A172 (cell line): Measurements from ENCODE around the gene BDH1. TPM values are rescaled to one million over a fixed set of nuclear protein-coding genes. Genes with fewer than 3 reads are reported as not detected.
A peak's percentile ranks its signal among the peaks of the same experiment; 100 is the strongest.
"Not testable (repeated sequence)": the region's sequence is repeated elsewhere in the genome, so short reads cannot be mapped to it uniquely, and the experiment has no call there.

ENCODE experiments used
- DNase-seq: peaks from one replicate; pipeline ENCODE4 v3.0.0-alpha.2; 2015; ENCODE audit warnings: low spot score
- total RNA-seq: library from RNA; depleted of rRNA; stranded (reverse); fragments of >200 nt; shearing (Covaris generic); gene quantifications from 2 replicates; pipeline ENCODE4 v1.2.3, GENCODE V29; 2014

The BDH1 gene
- total RNA-seq, 1 experiment from 2014 or later, result not detected

DNA sequence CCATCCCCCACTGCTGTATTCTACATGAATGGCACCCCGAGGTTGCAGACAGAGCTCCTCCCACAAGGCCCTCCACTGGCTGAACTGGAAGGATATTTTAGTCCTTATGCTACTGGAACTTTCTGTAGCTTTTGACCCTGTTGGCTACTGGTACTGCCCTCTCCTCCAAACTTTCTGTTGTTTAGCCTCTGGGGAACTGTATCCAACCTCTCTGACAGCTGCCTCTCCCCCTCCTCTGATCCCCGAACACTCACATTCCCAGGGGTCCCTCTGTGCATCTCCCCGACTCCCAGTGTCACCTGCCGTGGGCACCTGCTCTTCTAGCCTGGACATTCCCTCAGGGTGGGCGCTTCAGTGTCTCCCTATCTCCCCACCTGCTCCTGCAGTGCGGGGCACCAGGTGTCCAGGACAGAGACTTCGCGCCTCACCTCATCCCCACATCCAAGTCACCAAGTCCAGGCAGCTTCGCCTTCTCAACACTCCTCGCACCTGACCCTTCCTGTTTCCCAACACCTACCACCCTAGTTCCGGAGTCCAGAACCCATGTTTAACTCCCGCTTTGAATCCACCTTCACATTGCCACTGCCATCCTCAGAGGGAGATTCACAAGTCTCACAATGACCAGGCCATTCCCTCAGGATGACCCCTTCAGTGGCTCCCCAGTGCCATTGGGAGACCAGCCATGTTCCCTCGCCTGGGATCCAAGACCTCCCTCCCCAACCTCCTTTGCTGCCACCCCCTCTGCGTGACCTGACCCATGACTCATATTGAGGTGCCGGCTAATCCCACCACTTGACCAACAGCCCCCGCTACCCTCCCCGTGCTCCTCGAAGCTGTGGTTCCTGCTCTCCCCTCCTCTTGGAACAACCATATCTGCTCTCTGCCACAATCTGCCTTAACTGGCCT is 34.2 kb downstream of the BDH1 start:
- DNase-seq, result no peak

DNA sequence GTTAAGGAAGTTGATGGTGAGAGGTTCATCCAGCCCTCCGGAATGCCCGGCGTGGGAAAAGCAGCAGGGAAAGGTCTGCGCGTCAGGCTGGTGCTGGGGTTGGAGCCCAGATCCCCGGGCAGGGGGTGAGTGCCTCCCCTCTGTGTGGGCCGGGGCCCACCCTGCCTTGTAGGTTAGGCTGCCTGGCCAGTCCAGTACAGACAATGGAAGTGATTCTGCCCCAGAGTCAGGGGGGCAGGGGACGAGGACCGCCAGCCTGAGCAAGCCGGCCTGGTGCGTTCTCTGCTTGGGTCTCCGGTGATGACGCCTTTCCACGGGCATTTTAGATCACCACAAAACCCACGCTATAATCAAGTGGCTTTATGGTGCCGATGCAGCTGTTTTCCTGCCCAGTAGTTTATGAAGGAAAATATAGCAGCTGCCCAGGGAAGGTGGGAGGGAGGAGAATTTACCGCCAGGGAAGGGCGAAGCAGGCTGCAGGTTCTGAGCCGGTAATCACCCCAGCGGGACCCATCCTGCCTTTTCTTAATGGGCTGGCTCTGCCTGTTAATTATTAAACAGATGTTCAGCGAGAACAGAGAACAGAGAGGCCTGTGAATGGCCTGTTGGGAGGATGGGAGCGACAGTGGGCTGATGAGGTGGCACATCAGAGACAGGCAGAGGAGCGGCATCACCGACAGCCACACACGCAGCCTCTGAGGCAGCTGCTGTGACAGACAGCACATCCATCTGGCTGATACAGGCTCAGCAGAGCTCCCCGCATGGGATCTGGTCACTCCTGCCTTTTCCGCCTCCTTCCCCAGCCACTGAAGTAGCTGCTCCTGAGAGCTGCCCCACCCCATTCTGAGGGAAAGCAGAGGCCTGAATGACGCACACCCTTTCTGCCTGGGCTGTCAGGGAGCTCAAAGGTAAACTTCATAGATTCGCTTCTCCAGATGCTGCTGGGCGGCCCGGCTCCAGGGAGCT is 35.2 kb downstream of the BDH1 start:
- peak; percentile 83 for DNase-seq

DNA sequence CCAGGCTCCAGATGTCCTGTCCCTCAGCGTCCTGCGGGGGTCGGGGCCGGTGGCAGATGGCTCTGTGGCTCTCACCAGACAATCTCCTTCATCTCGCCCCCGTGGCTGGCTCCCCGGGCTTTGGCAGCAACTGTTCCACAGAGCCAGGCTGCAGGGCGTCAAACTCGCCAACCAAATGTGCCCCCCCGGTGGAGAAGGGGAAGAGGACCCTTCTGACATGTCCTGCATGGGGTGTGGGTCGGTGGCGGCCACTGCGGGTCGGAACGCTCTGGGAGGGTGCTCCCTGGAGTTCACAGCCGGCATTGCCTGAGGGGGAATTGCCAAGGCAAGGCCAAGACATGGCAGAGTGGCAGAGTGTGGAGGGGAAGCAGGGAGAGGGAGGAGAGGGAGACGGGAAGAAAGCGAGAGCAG is 36.0 kb downstream of the BDH1 start:
- no peak for DNase-seq

- peak; percentile 61 for DNase-seq
Measured at GRCh38 chr3:197518881-197519421, 36.8 kb downstream of the BDH1 start.

GRCh38 chr3:197517922-197518683 is 37.7 kb downstream of the BDH1 start:
- not testable (repeated sequence) for DNase-seq

DNA sequence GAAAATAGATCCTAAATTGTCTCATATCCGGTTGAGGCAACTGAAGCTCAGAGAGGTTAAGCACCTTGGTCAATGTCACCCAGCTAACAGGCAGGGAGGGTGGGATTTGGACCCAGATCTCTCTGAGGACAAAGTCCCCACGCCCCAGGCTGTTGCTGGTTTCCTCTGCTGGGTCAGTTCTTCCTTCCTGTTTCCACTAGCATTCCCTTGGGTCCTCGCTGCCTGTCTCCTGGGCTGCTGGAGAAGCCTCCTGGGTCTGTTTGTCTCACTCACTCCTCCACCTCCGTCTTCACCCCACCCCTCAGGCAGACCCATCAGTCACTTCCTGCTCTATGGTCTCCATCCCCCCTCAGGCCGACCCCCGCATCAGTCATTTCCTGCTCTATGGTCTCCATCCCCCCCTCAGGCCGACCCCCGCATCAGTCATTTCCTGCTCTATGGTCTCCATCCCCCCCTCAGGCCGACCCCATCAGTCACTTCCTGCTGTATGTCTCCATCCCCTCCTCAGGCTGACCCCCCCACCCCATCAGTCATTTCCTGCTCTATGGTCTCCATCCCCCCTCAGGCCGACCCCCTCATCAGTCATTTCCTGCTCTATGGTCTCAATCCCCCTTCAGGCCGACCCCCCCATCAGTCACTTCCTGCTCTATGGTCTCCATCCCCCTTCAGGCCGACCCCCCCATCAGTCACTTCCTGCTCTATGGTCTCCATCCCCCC is 38.7 kb downstream of the BDH1 start:
- not testable (repeated sequence) for DNase-seq

GRCh38 chr3:197516517-197516889 is 39.3 kb downstream of the BDH1 start:
- DNase-seq, result peak; percentile 99

- DNase-seq, result no peak
Measured at GRCh38 chr3:197514786-197515355, 40.9 kb downstream of the BDH1 start.

- DNase-seq, result no peak
Measured at GRCh38 chr3:197513953-197514785, 41.6 kb downstream of the BDH1 start.

DNA sequence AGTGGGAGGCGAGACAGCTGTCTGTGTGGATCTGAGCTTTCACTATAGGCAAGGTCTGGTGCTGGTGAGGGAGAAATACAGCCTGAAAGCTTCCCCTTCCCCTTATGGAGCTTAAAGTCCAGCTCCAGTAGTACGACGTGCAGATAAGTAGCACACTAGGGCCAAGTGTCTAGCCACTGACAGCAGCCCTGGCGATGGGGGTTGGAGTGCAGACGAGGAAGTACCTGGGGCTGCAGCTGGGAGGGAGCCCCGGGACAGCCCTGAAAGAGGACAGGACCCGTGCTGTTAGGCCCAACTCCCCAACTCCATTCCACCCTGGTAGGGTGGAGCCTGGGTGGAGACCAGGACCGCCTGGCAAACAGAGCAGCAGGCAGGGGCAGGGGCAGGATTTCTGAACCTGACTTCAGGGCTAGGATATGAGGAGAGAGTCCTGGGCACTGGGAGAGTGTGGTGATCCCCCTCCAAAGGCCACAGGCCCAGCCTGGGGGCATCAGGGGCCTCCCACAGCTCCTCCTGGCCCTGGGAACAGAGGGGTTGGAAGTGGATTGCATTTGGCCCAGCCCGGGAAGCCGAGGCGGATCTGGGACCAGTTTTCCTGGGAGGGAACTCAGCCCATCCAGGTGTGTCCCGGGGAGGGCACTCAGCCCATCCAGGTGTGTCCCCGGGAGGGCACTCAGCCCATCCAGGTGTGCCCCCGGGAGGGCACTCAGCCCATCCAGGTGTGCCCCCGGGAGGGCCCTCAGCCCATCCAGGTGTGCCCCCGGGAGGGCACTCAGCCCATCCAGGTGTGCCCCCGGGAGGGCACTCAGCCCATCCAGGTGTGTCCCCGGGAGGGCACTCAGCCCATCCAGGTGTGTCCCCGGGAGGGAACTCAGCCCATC is 42.8 kb downstream of the BDH1 start:
- no peak for DNase-seq

- DNase-seq, result no peak
Measured at GRCh38 chr3:197511853-197512635, 43.7 kb downstream of the BDH1 start.

- peak; percentile 78 for DNase-seq
Measured at GRCh38 chr3:197511130-197511529, 44.6 kb downstream of the BDH1 start.

- no peak for DNase-seq
Measured at GRCh38 chr3:197510642-197511018, 45.1 kb downstream of the BDH1 start.

DNA sequence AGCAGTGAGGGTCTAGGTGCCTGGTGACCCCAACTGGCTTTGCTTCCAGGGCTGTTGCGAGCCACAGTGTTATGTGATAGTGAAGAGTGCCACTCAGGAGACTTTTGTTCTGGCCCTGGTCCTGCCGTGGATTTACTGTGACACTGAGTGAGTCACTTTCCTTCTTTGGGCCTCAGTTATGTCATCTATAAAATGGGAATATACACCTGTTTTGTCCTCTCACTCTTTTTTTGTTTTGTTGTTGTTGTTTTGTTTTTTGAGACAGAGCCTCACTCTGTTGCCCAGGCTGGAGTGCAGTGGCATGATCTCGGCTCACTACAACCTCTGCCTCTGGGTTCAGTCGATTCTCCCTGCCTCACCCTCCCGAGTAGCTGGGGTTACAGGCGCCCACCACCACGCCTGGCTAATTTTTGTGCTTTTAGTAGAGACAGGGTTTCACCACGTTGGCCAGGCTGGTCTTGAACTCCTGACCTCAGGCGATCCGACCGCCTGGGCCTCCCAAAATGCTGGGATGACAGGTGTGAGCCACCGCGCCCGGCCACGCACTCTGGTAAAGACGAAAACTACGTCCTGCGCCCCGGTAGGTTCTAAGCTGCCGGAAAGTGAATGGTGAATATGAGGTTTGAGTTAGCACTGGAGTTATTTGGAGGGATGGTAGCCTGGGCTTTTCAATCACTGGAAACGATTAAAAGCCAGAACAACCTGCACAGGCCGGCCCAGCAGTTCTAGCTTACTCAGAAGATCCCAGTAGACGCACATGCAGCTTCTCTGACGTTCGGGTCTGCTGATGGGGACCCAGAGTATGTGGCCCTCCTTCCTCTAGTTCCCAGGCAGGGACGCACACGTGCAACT is 46.6 kb downstream of the BDH1 start:
- no peak for DNase-seq

- DNase-seq, result no peak
Measured at GRCh38 chr3:197508461-197508860, 47.3 kb downstream of the BDH1 start.

DNA sequence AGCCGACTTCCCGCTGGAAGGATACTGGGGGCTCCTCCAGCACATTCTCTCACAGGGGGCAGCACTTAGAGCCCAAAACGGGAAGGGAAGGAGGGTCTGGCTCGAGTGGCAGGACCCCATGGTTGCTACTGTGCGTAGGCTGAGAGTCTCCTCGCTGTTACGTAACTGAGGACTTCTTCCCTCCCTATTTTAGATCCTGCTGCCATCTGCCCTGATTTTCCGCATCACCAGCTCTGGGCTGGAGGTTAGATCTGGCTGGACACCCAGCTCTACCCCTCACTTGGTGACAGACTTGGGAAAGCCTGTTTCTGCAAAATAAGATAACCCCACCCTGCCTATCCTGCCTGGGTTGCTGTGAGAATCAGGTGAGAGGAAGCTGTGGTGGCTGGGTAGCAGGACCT is 47.7 kb downstream of the BDH1 start:
- DNase-seq, result no peak

GRCh38 chr3:197507541-197507940 is 48.2 kb downstream of the BDH1 start:
- no peak for DNase-seq
